OCI-LY7 (cell line): ENCODE measurements around the gene COX19. TPM values are rescaled to one million over a fixed set of nuclear protein-coding genes. Genes with fewer than 3 reads are reported as not detected.
"Not testable (repeated sequence)": the region's sequence is repeated elsewhere in the genome, so short reads cannot be mapped to it uniquely, and the experiment has no call there.

Source experiments
- BruUV-seq: library from RNA; stranded (reverse); fragments of 400-500 nt; replicated peaks from 2 replicates; lab custom pipeline; 2021; lab: Mats Ljungman, UMichigan
- CTCF ChIA-PET: fragments of 300-600 bp; sonication (Branson Sonifier 250); formaldehyde crosslinking; loops from one replicate; lab custom pipeline; 2022; ENCODE audit warnings: antibody characterized with exemption; ENCODE audit not compliant: unreplicated experiment; lab: Charles Lee
- POLR2A ChIA-PET: fragments of 300-600 bp; sonication (Branson Sonifier 250); formaldehyde crosslinking; loops from one replicate; lab custom pipeline; 2022; ENCODE audit warnings: antibody characterized with exemption; lab: Charles Lee
- DNase-seq: peaks from one replicate; pipeline ENCODE4 v3.0.0-alpha.2; 2015; ENCODE audit warnings: low spot score
- H2AFZ ChIP-seq: fragments of 200-600 bp; sonication (generic), shearing (Covaris generic); 2 replicates; pipeline ENCODE4 v1.6.1; 2014; ENCODE audit warnings: mild to moderate bottlenecking, antibody characterized with exemption, low read length, moderate library complexity
- H3K27ac ChIP-seq: fragments of 200-600 bp; sonication (generic); 2 replicates; pipeline ENCODE4 v1.5.1; 2014; ENCODE audit warnings: mixed run types, low read depth, mild to moderate bottlenecking, moderate library complexity, low read length, inconsistent platforms; ENCODE audit not compliant: poor library complexity, severe bottlenecking
- H3K36me3 ChIP-seq: fragments of 200-600 bp; sonication (generic); 2 replicates; pipeline ENCODE4 v1.6.1; 2014; ENCODE audit warnings: mild to moderate bottlenecking, antibody characterized with exemption, low read length, moderate library complexity, mixed read lengths; ENCODE audit not compliant: insufficient read depth
- H3K4me1 ChIP-seq: fragments of 200-600 bp; sonication (generic); 2 replicates; pipeline ENCODE4 v1.5.1; 2014; ENCODE audit warnings: mild to moderate bottlenecking, low read length; ENCODE audit not compliant: insufficient read depth, poor library complexity, severe bottlenecking
- H3K4me2 ChIP-seq: fragments of 200-600 bp; sonication (generic); 2 replicates; pipeline ENCODE4 v1.6.1; 2014; ENCODE audit warnings: mild to moderate bottlenecking, low read length
- H3K4me3 ChIP-seq: fragments of 200-600 bp; sonication (generic); 2 replicates; pipeline ENCODE4 v1.5.1; 2014; ENCODE audit warnings: mild to moderate bottlenecking, low read depth, low read length; ENCODE audit not compliant: poor library complexity, severe bottlenecking
- H3K79me2 ChIP-seq: fragments of 200-600 bp; sonication (generic); 2 replicates; pipeline ENCODE4 v1.6.1; 2016; ENCODE audit warnings: low read depth, mild to moderate bottlenecking, low read length, moderate library complexity, mixed read lengths; ENCODE audit not compliant: insufficient read depth
- H3K9me2 ChIP-seq: fragments of 200-600 bp; sonication (generic); 2 replicates; pipeline ENCODE4 v1.6.1; 2016; ENCODE audit warnings: mild to moderate bottlenecking, low read length, mixed read lengths; ENCODE audit not compliant: insufficient read depth
- H3K9me3 ChIP-seq: fragments of 200-600 bp; sonication (generic); 2 replicates; pipeline ENCODE4 v1.6.1; 2014; ENCODE audit warnings: mild to moderate bottlenecking, mixed run types, low read length, mixed read lengths
- H4K20me1 ChIP-seq: fragments of 200-600 bp; sonication (generic); 2 replicates; pipeline ENCODE4 v1.6.1; 2014; ENCODE audit warnings: mild to moderate bottlenecking, antibody characterized with exemption, low read length, moderate library complexity, mixed read lengths; ENCODE audit not compliant: insufficient read depth
- EZH2phosphoT487 ChIP-seq: fragments of 200-600 bp; sonication (generic); IDR thresholded peaks from 2 replicates; pipeline ENCODE4 v1.6.1; 2018; ENCODE audit warnings: low read depth, borderline replicate concordance, mild to moderate bottlenecking, mixed run types, antibody characterized with exemption, low read length, moderate library complexity, mixed read lengths
- intact Hi-C: fragments of 100-400 bp; cut with micrococcal nuclease; formaldehyde crosslinking; loops from one replicate; pipeline ENCODE4 v1.10.0; 2022; ENCODE audit not compliant: unreplicated experiment
- total RNA-seq, 2 experiments: library from RNA; depleted of rRNA in 1 of 2; stranded (reverse); fragments of >200 nt in 1 of 2; shearing (Covaris generic) in 1 of 2; gene quantifications; 2 replicates each; pipeline ENCODE4 v1.2.3, GENCODE V29; 2014 to 2022
- TF ChIP-seq, protein P1 (sequence below): fragments of 200-600 bp; sonication (generic); conservative IDR thresholded peaks from 2 replicates; pipeline ENCODE4 v1.5.1; 2014; ENCODE audit warnings: mild to moderate bottlenecking, antibody characterized with exemption, low read length, moderate library complexity, mixed read lengths

COX19 gene
- total RNA-seq, 2 experiments from 2014 or later, result 23.2 to 43.1 TPM

DNA sequence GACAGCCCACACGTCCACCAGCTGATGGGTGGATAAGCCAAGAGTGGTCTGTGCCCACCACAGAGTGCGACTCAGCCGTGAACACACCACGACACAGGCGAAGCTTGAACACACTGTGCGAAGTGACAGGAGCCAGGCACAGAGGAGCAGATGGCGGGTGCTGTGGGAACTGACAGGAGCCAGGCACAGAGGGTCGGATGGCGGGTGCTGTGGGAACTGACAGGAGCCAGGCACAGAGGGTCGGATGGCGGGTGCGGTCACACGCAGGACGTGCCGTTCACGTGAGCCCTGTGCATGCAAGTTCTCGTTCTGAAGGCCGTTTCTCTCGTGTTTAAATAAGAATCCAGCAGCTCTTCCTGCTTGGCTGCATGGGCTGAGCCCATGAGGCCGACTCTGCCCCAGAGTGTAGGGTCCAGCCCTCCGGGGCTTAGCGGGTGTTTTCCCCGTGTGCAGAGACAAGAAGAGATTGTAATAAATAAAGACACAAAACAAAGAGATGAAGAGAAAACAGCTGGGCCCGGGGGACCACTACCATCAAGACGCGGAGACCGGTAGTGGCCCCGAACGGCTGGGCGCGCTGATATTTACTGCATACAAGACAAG is 15.0 kb downstream of the COX19 start:
- Histone ChIP-seq H3K36me3 (no peaks in the 10 kb centered on the region; the same call in 1 of the 2 replicates), H3K4me3 (no peak overlapping the region), H3K9me3 (no peaks in the 10 kb centered on the region), H3K4me1 (peaks cover 41% of the 10 kb centered on the region), H2AFZ (no peak overlapping the region), H3K4me2 (no peak overlapping the region), H3K9me2 (no peaks in the 10 kb centered on the region), H3K27ac (no peak overlapping the region), H3K79me2 (no peaks in the 10 kb centered on the region), H4K20me1 (no peaks in the 10 kb centered on the region)
- TF ChIP-seq, protein P1, sequence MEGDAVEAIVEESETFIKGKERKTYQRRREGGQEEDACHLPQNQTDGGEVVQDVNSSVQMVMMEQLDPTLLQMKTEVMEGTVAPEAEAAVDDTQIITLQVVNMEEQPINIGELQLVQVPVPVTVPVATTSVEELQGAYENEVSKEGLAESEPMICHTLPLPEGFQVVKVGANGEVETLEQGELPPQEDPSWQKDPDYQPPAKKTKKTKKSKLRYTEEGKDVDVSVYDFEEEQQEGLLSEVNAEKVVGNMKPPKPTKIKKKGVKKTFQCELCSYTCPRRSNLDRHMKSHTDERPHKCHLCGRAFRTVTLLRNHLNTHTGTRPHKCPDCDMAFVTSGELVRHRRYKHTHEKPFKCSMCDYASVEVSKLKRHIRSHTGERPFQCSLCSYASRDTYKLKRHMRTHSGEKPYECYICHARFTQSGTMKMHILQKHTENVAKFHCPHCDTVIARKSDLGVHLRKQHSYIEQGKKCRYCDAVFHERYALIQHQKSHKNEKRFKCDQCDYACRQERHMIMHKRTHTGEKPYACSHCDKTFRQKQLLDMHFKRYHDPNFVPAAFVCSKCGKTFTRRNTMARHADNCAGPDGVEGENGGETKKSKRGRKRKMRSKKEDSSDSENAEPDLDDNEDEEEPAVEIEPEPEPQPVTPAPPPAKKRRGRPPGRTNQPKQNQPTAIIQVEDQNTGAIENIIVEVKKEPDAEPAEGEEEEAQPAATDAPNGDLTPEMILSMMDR, result no peak
- TF ChIP-seq EZH2phosphoT487, result no peak
- BruUV-seq, result no TSS peak
- ChIA-PET CTCF (no interaction called here), POLR2A (no interaction called here)
- intact Hi-C loops, result no loop called here
- no peak for DNase-seq

DNA sequence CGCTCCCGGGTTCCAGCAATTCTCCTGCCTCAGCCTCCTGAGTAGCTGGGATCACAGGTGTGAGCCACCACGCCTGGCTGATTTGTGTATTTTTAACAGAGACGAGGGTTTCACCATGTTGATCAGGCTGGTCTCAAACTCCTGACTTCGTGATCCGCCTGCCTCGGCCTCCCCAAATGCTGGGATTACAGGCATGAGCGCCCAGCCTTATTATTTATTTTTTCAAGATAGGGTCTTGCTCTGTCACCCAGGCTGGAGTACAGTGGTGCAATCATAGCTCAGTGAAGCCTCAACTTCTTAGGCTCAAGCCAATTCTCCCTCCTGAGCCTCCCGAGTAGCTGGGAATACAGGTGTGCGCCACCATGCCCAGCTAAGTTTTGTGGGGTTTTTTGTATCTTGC is 15.6 kb downstream of the COX19 start:
- DNase-seq, H3K4me2 ChIP-seq, H4K20me1 ChIP-seq, CTCF ChIA-PET, H2AFZ ChIP-seq, H3K9me3 ChIP-seq, H3K4me3 ChIP-seq, H3K9me2 ChIP-seq, H3K36me3 ChIP-seq, H3K79me2 ChIP-seq, H3K27ac ChIP-seq, BruUV-seq, intact Hi-C loops: not testable (repeated sequence)
- POLR2A ChIA-PET, result interaction anchor here (0.6 to 0.8 kb wide), 3 partner anchors 13 to 790 kb away, joined by 3 to 8 read pairs (median 4); no protein-coding TSS in a partner anchor
- peaks cover 34% of the 10 kb centered on the region for H3K4me1 ChIP-seq

DNA sequence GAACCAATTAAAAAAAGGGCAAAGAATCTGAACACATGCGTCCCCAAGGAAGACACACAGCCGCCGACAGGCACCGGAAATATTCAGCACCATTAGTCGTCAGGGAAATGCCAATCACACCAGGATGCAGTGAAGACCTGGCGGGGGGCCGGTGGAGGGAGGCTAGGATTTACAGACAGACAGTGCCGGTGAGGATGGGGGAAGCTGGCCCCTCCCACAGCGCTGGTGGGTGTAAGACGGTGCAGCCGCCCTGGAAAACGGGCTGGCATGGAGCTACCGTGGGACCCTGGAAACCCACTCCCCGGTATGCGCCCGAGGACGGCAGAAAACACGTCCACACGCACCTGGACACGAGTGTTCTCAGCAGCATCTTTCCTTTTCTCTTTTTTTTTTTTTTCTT is 16.1 kb downstream of the COX19 start:
- Histone ChIP-seq H3K9me3 (no peaks in the 10 kb centered on the region), H3K4me2 (no peak overlapping the region), H3K27ac (no peak overlapping the region), H3K36me3 (no peaks in the 10 kb centered on the region), H3K9me2 (no peaks in the 10 kb centered on the region), H3K79me2 (no peaks in the 10 kb centered on the region), H3K4me1 (peaks cover 30% of the 10 kb centered on the region), H3K4me3 (no peak overlapping the region), H4K20me1 (no peaks in the 10 kb centered on the region), H2AFZ (no peak overlapping the region)
- TF ChIP-seq EZH2phosphoT487, result no peak
- TF ChIP-seq, protein P1, result no peak
- DNase-seq, result no peak
- CTCF ChIA-PET, result no interaction called here
- intact Hi-C loops, result no loop called here
- POLR2A ChIA-PET, result interaction anchor here (0.6 to 0.8 kb wide), 3 partner anchors 12 to 791 kb away, joined by 3 to 8 read pairs (median 4); no protein-coding TSS in a partner anchor
- BruUV-seq, result no TSS peak
